AG04449 (cell line): ENCODE results near the gene NDOR1.

Source experiments
- CTCF ChIA-PET: fragments of 350-600 bp; formaldehyde crosslinking; extraction: SDS; loops from one replicate; lab custom pipeline; 2021; ENCODE audit warnings: antibody characterized with exemption; lab: Yijun Ruan, JAX
- POLR2A ChIA-PET: fragments of 400-600, 350-600 bp; formaldehyde crosslinking; extraction: SDS; loops from one replicate; lab custom pipeline; 2020; ENCODE audit warnings: antibody characterized with exemption, inconsistent platforms; lab: Yijun Ruan, JAX
- DNase-seq: peaks from one replicate; pipeline ENCODE4 v3.0.0-alpha.2; 2010; ENCODE audit warnings: low read depth, low spot score
- H3K4me3 ChIP-seq: 2 replicates; pipeline ENCODE4 v1.5.1; 2011; ENCODE audit warnings: low read depth, mild to moderate bottlenecking, control low read depth, low read length
- CTCF ChIP-seq: IDR thresholded peaks from one replicate; pipeline ENCODE4 v1.5.1; 2011; ENCODE audit warnings: mild to moderate bottlenecking, moderate library complexity, low read length, control low read depth, inconsistent platforms; ENCODE audit not compliant: insufficient read depth; ENCODE audit errors: missing control alignments

The NDOR1 gene

GRCh38 chr9:137181680-137182079, 23.8 kb upstream of the NDOR1 start:
- no peak for TF ChIP-seq CTCF
- no peak overlapping the region for H3K4me3 ChIP-seq
- ChIA-PET CTCF (no interaction called here), POLR2A (no interaction called here)
- no peak for DNase-seq

GRCh38 chr9:137182836-137183235, 22.7 kb upstream of the NDOR1 start:
- ChIA-PET CTCF (no interaction called here), POLR2A (interaction anchor here (0.6 kb wide), 1 partner anchor 8 kb away, joined by 4 read pairs; no protein-coding TSS in a partner anchor)
- no peak for TF ChIP-seq CTCF
- no peak overlapping the region for H3K4me3 ChIP-seq
- DNase-seq = no peak

GRCh38 chr9:137183980-137184595, 21.4 kb upstream of the NDOR1 start:
- ChIA-PET POLR2A (no interaction called here), CTCF (no interaction called here)
- no peak for TF ChIP-seq CTCF
- no peak overlapping the region for H3K4me3 ChIP-seq
- no peak for DNase-seq

GRCh38 chr9:137184881-137185660, 20.4 kb upstream of the NDOR1 start:
- CTCF ChIA-PET = no interaction called here
- no peak for TF ChIP-seq CTCF
- POLR2A ChIA-PET = no interaction called here
- no peak overlapping the region for H3K4me3 ChIP-seq
- DNase-seq = no peak

GRCh38 chr9:137185921-137186320, 19.6 kb upstream of the NDOR1 start:
- no peak overlapping the region for H3K4me3 ChIP-seq
- DNase-seq = no peak
- TF ChIP-seq CTCF = no peak
- CTCF ChIA-PET = no interaction called here
- POLR2A ChIA-PET = no interaction called here

GRCh38 chr9:137186385-137186784, 19.1 kb upstream of the NDOR1 start:
- TF ChIP-seq CTCF = no peak
- ChIA-PET POLR2A (no interaction called here), CTCF (no interaction called here)
- H3K4me3 ChIP-seq = no peak overlapping the region
- no peak for DNase-seq
